Ascending aorta (tissue), 2 donors: ENCODE results near the gene NCOA3. TPM values are rescaled to one million over a fixed set of nuclear protein-coding genes. Genes with fewer than 3 reads are reported as not detected.

Source experiments
- DNase-seq, 2 donors: peaks; one replicate each; pipeline ENCODE4 v3.0.0-alpha.2; 2019; ENCODE audit warnings: low spot score in 2 of 2
- H3K27ac ChIP-seq, 2 donors: fragments of 200-600 bp; sonication (generic); one replicate each; pipeline ENCODE4 v1.5.1; 2016 to 2017; ENCODE audit warnings: mild to moderate bottlenecking in 1 of 2
- H3K27me3 ChIP-seq: fragments of 200-600 bp; sonication (generic); one replicate; pipeline ENCODE4 v1.5.1; 2017
- H3K36me3 ChIP-seq, 2 donors: fragments of 200-600 bp; sonication (generic); one replicate each; pipeline ENCODE4 v1.5.1; 2016
- H3K4me1 ChIP-seq, 2 donors: fragments of 200-600 bp; sonication (generic); one replicate each; pipeline ENCODE4 v1.5.1; 2016 to 2017; ENCODE audit warnings: mild to moderate bottlenecking in 1 of 2
- H3K4me3 ChIP-seq, 2 donors: fragments of 200-600 bp; sonication (generic); one replicate each; pipeline ENCODE4 v1.5.1; 2016 to 2017; ENCODE audit warnings: mild to moderate bottlenecking in 1 of 2
- H3K9me3 ChIP-seq, 2 donors: fragments of 200-600 bp; sonication (generic); one replicate each; pipeline ENCODE4 v1.5.1; 2016
- intact Hi-C: fragments of 100-400 bp; cut with DNase I; formaldehyde crosslinking; loops from one replicate; pipeline ENCODE4 v1.15.1; 2023
- total RNA-seq: library from RNA; depleted of rRNA; stranded (reverse); fragments of >200 nt; gene quantifications from one replicate; pipeline ENCODE4 v1.1.0, GENCODE V29; 2016
- TF ChIP-seq, protein P1 (sequence below), 3 experiments: fragments of 200-600 bp in 2 of 3; fragments of 450-650 bp in 1 of 3; sonication (generic) in 2 of 3; IDR thresholded peaks; one replicate each; pipeline ENCODE4 v1.5.1; 2016 to 2019; ENCODE audit warnings: antibody characterized with exemption in 3 of 3, mild to moderate bottlenecking in 1 of 3, moderate library complexity in 1 of 3

NCOA3 gene
- total RNA-seq, 1 donor from 2014 or later, result 26.3 TPM

DNA sequence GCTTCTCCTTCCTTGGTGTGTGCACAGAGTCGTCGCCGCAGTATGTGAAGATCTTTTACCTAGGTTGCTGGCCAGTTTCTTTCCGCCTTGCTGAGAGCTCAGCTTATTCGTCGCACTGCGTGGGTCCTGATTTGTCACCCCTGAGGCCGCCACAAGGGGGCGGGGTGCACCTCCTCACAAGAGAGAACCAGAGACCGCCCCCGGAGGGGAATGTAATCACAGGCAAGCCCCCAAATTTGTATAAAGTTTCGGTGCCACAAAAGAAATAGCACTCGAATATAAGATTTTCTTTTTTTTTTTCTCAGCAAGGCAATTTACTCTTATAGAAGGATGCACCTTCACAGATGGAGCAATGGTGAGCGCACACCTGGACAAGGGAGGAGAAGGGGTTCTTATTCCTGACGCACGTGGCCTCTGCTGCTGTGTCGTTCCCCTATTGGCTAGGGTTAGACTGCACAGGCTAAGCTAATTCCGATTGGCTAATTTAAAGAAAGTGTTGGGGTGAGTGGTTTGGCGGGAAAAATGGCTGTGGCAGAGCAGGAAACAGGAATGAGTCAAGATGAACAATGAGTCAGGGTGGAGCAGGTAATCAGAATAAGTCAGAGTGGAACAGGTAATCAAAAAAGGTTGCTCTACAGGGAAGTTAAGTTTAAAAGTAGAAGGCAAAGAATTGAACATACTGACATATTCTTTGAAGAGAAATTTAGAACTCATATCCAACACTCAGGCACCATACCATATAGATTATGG, 19.5 kb downstream of the NCOA3 start:
- Histone ChIP-seq H3K9me3 (peaks cover 0 to 8% of the 10 kb centered on the region in 2 donors), H3K27ac (no peak overlapping the region), H3K36me3 (peaks cover 0 to 8% of the 10 kb centered on the region in 2 donors), H3K4me3 (no peak overlapping the region), H3K27me3 (no peaks in the 10 kb centered on the region), H3K4me1 (no peaks in the 10 kb centered on the region)
- intact Hi-C loops, result no loop called here
- TF ChIP-seq, protein P1, sequence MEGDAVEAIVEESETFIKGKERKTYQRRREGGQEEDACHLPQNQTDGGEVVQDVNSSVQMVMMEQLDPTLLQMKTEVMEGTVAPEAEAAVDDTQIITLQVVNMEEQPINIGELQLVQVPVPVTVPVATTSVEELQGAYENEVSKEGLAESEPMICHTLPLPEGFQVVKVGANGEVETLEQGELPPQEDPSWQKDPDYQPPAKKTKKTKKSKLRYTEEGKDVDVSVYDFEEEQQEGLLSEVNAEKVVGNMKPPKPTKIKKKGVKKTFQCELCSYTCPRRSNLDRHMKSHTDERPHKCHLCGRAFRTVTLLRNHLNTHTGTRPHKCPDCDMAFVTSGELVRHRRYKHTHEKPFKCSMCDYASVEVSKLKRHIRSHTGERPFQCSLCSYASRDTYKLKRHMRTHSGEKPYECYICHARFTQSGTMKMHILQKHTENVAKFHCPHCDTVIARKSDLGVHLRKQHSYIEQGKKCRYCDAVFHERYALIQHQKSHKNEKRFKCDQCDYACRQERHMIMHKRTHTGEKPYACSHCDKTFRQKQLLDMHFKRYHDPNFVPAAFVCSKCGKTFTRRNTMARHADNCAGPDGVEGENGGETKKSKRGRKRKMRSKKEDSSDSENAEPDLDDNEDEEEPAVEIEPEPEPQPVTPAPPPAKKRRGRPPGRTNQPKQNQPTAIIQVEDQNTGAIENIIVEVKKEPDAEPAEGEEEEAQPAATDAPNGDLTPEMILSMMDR (IDR thresholded peaks at IDR 0.05), result no peak
- no peak for DNase-seq

DNA sequence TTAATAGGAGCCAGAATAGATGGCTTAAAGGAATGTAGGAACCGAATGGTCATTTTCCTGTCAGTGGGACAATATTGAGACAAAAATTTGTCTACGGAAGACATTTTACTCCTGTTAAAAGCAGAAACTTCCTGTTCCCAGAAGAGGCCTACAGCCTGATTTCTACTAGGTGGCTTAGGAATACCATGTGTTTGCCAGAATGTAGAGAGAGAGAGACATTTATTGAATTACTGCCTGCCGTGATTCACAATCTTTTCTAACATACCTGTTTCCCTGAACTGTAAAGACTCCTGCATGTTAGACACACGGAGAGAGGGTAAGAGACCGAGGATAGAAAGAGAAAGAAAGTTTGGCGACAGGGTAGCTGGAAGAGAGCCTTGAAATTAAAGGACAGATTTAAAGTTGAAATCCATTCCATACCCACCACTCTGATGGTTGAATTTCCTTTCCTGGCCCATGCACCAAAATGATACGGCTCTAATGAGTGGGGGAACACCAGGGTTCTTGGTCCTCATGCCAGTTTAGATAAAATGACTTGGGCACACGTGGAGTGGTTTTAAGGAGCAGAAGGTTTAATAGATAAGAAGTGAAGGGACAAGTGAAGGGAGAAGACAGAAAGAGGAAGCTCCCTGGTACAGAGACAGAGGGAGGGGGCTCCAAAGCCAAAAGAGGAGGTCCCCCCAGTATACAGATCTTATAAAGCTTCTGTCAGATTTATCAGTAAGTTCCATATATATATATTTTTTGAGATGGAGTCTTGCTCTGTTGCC, 22.5 kb downstream of the NCOA3 start:
- intact Hi-C loops, result no loop called here
- TF ChIP-seq, protein P1 (IDR thresholded peaks at IDR 0.05), result no peak
- Histone ChIP-seq H3K27me3 (no peaks in the 10 kb centered on the region), H3K9me3 (peaks cover 0 to 8% of the 10 kb centered on the region in 2 donors), H3K4me1 (no peaks in the 10 kb centered on the region), H3K4me3 (no peak overlapping the region), H3K36me3 (peaks cover 0 to 8% of the 10 kb centered on the region in 2 donors), H3K27ac (no peak overlapping the region)
- DNase-seq, result no peak

DNA sequence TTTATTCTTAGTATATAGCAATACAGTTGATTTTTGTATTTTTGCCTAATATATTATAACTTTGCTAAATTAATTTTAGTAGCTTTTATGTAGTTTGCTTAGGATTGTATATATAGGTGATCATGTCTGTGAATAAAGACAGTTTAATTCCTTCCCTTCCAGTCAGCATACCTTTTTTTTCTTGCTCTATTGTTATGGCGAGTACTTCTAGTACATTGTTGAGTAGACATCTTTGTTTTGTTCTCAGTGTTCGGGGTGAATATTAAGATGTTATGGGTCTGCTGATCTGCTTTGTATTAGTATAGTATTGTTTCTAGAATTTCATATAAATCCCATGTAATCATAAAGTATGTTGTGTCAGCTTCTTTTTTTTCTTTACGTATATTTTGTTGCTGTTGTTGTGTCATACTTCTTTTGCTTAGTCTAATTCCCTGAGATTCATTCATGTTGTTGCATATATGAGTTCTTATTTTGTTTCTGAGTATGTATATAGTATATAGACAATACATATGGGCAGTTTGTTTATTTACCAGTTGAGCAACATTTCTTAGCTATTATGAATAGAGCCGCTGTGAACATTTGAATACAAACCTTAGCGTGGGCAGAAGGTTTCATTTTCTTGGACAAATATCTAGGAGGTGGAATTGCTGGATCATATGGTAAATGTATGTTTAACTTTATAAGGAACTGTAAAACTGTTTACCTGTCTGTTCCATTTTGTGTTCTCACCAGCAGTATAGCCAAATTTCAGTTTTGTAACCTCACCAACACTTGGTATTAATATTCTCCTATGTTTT, 25.5 kb downstream of the NCOA3 start:
- H3K27me3 ChIP-seq, result no peaks in the 10 kb centered on the region
- TF ChIP-seq, protein P1 (IDR thresholded peaks at IDR 0.05), result no peak
- no peaks in the 10 kb centered on the region for H3K9me3 ChIP-seq
- H3K4me3 ChIP-seq, result no peak overlapping the region
- H3K36me3 ChIP-seq, result no peaks in the 10 kb centered on the region
- no peak for DNase-seq
- intact Hi-C loops, result no loop called here
- H3K27ac ChIP-seq, result no peak overlapping the region
- peaks cover 0 to 6% of the 10 kb centered on the region in 2 donors for H3K4me1 ChIP-seq

DNA sequence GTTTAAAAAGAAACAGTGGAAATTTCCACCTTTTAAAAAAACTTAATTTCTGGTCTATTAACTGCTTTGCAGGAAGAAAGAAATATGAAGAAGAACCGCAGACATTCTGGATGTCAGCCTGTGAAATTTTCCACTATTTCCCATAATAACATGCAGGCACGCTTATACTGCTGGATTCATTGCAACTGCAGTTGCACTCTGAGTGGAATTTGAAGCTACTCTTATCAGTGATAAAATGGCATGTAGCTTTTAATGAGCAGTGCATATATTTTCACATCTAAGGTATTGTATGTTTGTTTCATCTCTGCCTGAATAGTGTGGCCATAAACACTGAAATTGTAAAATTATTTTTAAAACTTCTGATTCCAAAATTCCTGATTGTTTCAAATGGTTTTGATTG, 28.2 kb downstream of the NCOA3 start:
- no peaks in the 10 kb centered on the region for H3K36me3 ChIP-seq
- H3K9me3 ChIP-seq, result no peaks in the 10 kb centered on the region
- no peak for DNase-seq
- no peak overlapping the region for H3K27ac ChIP-seq
- peaks cover 0 to 6% of the 10 kb centered on the region in 2 donors for H3K4me1 ChIP-seq
- H3K4me3 ChIP-seq, result no peak overlapping the region
- intact Hi-C loops, result no loop called here
- H3K27me3 ChIP-seq, result no peaks in the 10 kb centered on the region
- TF ChIP-seq, protein P1 (IDR thresholded peaks at IDR 0.05), result no peak

DNA sequence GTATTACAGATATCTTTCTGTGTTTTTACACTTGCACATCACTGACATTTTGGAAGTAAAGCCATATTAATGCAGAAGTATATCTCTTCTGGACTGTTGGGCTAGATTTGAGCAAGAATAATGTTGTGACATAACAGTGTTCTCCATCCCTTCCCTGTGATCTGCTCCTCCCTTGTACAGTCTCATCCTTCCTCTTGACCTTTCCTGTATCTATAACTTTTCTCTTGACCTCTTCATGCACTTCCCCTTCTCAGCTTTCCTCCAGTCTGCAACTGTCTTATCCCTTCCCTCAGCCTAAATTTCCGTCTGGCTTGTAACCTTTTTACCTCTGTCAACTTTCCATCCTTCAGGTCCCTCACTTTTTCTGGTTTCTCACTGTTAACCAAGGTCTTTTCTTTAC, 29.8 kb downstream of the NCOA3 start:
- H3K36me3 ChIP-seq, result no peaks in the 10 kb centered on the region
- no peaks in the 10 kb centered on the region for H3K27me3 ChIP-seq
- H3K9me3 ChIP-seq, result no peaks in the 10 kb centered on the region
- peaks cover 0 to 6% of the 10 kb centered on the region in 2 donors for H3K4me1 ChIP-seq
- H3K27ac ChIP-seq, result no peak overlapping the region
- TF ChIP-seq, protein P1 (IDR thresholded peaks at IDR 0.05), result no peak
- DNase-seq, result no peak
- H3K4me3 ChIP-seq, result no peak overlapping the region
- intact Hi-C loops, result no loop called here
